ENCODE measurements around the gene ARAF.

ARAF gene

GRCh38 chrX:47577424-47577823 lies 16.4 kb downstream of the ARAF start:
- TF ChIP-seq, protein P1, sequence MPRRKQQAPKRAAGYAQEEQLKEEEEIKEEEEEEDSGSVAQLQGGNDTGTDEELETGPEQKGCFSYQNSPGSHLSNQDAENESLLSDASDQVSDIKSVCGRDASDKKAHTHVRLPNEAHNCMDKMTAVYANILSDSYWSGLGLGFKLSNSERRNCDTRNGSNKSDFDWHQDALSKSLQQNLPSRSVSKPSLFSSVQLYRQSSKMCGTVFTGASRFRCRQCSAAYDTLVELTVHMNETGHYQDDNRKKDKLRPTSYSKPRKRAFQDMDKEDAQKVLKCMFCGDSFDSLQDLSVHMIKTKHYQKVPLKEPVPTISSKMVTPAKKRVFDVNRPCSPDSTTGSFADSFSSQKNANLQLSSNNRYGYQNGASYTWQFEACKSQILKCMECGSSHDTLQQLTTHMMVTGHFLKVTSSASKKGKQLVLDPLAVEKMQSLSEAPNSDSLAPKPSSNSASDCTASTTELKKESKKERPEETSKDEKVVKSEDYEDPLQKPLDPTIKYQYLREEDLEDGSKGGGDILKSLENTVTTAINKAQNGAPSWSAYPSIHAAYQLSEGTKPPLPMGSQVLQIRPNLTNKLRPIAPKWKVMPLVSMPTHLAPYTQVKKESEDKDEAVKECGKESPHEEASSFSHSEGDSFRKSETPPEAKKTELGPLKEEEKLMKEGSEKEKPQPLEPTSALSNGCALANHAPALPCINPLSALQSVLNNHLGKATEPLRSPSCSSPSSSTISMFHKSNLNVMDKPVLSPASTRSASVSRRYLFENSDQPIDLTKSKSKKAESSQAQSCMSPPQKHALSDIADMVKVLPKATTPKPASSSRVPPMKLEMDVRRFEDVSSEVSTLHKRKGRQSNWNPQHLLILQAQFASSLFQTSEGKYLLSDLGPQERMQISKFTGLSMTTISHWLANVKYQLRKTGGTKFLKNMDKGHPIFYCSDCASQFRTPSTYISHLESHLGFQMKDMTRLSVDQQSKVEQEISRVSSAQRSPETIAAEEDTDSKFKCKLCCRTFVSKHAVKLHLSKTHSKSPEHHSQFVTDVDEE (CRISPR knock-in tag; IDR thresholded peaks at IDR 0.05), result no peak
- no peak for TF ChIP-seq ZNF8 (CRISPR knock-in tag; IDR thresholded peaks at IDR 0.05)
- TF ChIP-seq, protein P2, sequence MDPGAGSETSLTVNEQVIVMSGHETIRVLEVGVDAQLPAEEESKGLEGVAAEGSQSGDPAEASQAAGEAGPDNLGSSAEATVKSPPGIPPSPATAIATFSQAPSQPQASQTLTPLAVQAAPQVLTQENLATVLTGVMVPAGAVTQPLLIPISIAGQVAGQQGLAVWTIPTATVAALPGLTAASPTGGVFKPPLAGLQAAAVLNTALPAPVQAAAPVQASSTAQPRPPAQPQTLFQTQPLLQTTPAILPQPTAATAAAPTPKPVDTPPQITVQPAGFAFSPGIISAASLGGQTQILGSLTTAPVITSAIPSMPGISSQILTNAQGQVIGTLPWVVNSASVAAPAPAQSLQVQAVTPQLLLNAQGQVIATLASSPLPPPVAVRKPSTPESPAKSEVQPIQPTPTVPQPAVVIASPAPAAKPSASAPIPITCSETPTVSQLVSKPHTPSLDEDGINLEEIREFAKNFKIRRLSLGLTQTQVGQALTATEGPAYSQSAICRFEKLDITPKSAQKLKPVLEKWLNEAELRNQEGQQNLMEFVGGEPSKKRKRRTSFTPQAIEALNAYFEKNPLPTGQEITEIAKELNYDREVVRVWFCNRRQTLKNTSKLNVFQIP (CRISPR knock-in tag; IDR thresholded peaks at IDR 0.05; ENCODE audit: borderline replicate concordance, low read depth), result no peak
- no peak for TF ChIP-seq ESRRG (CRISPR knock-in tag; IDR thresholded peaks at IDR 0.05)
- TF ChIP-seq ZFP3 (CRISPR knock-in tag; IDR thresholded peaks at IDR 0.05), result no peak
- TF ChIP-seq CSDC2 (CRISPR knock-in tag; IDR thresholded peaks at IDR 0.05), result no peak
- TF ChIP-seq ZC3H10 (CRISPR knock-in tag; IDR thresholded peaks at IDR 0.05), result no peak
- TF ChIP-seq, protein P3, sequence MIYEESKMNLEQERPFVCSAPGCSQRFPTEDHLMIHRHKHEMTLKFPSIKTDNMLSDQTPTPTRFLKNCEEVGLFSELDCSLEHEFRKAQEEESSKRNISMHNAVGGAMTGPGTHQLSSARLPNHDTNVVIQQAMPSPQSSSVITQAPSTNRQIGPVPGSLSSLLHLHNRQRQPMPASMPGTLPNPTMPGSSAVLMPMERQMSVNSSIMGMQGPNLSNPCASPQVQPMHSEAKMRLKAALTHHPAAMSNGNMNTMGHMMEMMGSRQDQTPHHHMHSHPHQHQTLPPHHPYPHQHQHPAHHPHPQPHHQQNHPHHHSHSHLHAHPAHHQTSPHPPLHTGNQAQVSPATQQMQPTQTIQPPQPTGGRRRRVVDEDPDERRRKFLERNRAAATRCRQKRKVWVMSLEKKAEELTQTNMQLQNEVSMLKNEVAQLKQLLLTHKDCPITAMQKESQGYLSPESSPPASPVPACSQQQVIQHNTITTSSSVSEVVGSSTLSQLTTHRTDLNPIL (CRISPR knock-in tag; IDR thresholded peaks at IDR 0.05; ENCODE audit: low read depth), result no peak
- TF ChIP-seq TCF4 (CRISPR knock-in tag; IDR thresholded peaks at IDR 0.05; ENCODE audit: borderline replicate concordance), result no peak
- TF ChIP-seq ZNF70 (CRISPR knock-in tag; IDR thresholded peaks at IDR 0.05), result no peak
- no peak for TF ChIP-seq RARB (CRISPR knock-in tag; IDR thresholded peaks at IDR 0.05)
- TF ChIP-seq ZFP30 (CRISPR knock-in tag; IDR thresholded peaks at IDR 0.05), result no peak
- no peak for TF ChIP-seq PPARA (CRISPR knock-in tag; IDR thresholded peaks at IDR 0.05; ENCODE audit: borderline replicate concordance)
- TF ChIP-seq ARNTL (CRISPR knock-in tag; IDR thresholded peaks at IDR 0.05; ENCODE audit: borderline replicate concordance, low read depth), result no peak
- no peak for ATAC-seq

GRCh38 chrX:47577901-47578300 lies 16.9 kb downstream of the ARAF start:
- ATAC-seq, result no peak
- no peak for TF ChIP-seq OSR1 (CRISPR knock-in tag; IDR thresholded peaks at IDR 0.05)
- no peak for TF ChIP-seq RARB (CRISPR knock-in tag; IDR thresholded peaks at IDR 0.05)
- TF ChIP-seq ARNTL (CRISPR knock-in tag; IDR thresholded peaks at IDR 0.05; ENCODE audit: borderline replicate concordance, low read depth), result no peak
- no peak for TF ChIP-seq TCF4 (CRISPR knock-in tag; IDR thresholded peaks at IDR 0.05; ENCODE audit: borderline replicate concordance)
- TF ChIP-seq ZC3H10 (CRISPR knock-in tag; IDR thresholded peaks at IDR 0.05), result no peak
- TF ChIP-seq ESRRG (CRISPR knock-in tag; IDR thresholded peaks at IDR 0.05), result no peak
- TF ChIP-seq GLIS3 (CRISPR knock-in tag; IDR thresholded peaks at IDR 0.05), result no peak
- TF ChIP-seq, protein P2 (CRISPR knock-in tag; IDR thresholded peaks at IDR 0.05; ENCODE audit: borderline replicate concordance, low read depth), result no peak
- TF ChIP-seq ZNF8 (CRISPR knock-in tag; IDR thresholded peaks at IDR 0.05), result no peak
- TF ChIP-seq, protein P3 (CRISPR knock-in tag; IDR thresholded peaks at IDR 0.05; ENCODE audit: low read depth), result no peak
- TF ChIP-seq ZNF565 (CRISPR knock-in tag; conservative IDR thresholded peaks at IDR 0.05; ENCODE audit: low read depth), result no peak
- no peak for TF ChIP-seq SNAI2 (CRISPR knock-in tag; IDR thresholded peaks at IDR 0.05)
- no peak for TF ChIP-seq CSDC2 (CRISPR knock-in tag; IDR thresholded peaks at IDR 0.05)
- no peak for TF ChIP-seq ZNF70 (CRISPR knock-in tag; IDR thresholded peaks at IDR 0.05)
- no peak for TF ChIP-seq BACH2 (CRISPR knock-in tag; IDR thresholded peaks at IDR 0.05; ENCODE audit: borderline replicate concordance)

GRCh38 chrX:47578692-47579091 lies 17.7 kb downstream of the ARAF start:
- TF ChIP-seq PPARA (CRISPR knock-in tag; IDR thresholded peaks at IDR 0.05; ENCODE audit: borderline replicate concordance) (no peak), TCF4 (CRISPR knock-in tag; IDR thresholded peaks at IDR 0.05; ENCODE audit: borderline replicate concordance) (no peak), PATZ1 (CRISPR knock-in tag; IDR thresholded peaks at IDR 0.05; ENCODE audit: borderline replicate concordance) (no peak), ZC3H10 (CRISPR knock-in tag; IDR thresholded peaks at IDR 0.05) (no peak), ZFP3 (CRISPR knock-in tag; IDR thresholded peaks at IDR 0.05) (no peak), BACH2 (CRISPR knock-in tag; IDR thresholded peaks at IDR 0.05; ENCODE audit: borderline replicate concordance) (no peak), OSR1 (CRISPR knock-in tag; IDR thresholded peaks at IDR 0.05) (no peak), ARNTL (CRISPR knock-in tag; IDR thresholded peaks at IDR 0.05; ENCODE audit: borderline replicate concordance, low read depth) (no peak), TOX (CRISPR knock-in tag; IDR thresholded peaks at IDR 0.05; ENCODE audit: borderline replicate concordance) (no peak), ESRRG (CRISPR knock-in tag; IDR thresholded peaks at IDR 0.05) (no peak), CSRNP3 (CRISPR knock-in tag; IDR thresholded peaks at IDR 0.05) (no peak), SNAI2 (CRISPR knock-in tag; IDR thresholded peaks at IDR 0.05) (no peak), ZFP30 (CRISPR knock-in tag; IDR thresholded peaks at IDR 0.05) (no peak), ISL1 (CRISPR knock-in tag; IDR thresholded peaks at IDR 0.05) (no peak), ZNF565 (CRISPR knock-in tag; conservative IDR thresholded peaks at IDR 0.05; ENCODE audit: low read depth) (no peak)
- no peak for ATAC-seq

Measured in SK-N-SH treated with all-trans-retinoic acid at 6 μM for 48 hours (cell line).